ENCODE measurements around the gene TMEM222.

Gene TMEM222

DNA sequence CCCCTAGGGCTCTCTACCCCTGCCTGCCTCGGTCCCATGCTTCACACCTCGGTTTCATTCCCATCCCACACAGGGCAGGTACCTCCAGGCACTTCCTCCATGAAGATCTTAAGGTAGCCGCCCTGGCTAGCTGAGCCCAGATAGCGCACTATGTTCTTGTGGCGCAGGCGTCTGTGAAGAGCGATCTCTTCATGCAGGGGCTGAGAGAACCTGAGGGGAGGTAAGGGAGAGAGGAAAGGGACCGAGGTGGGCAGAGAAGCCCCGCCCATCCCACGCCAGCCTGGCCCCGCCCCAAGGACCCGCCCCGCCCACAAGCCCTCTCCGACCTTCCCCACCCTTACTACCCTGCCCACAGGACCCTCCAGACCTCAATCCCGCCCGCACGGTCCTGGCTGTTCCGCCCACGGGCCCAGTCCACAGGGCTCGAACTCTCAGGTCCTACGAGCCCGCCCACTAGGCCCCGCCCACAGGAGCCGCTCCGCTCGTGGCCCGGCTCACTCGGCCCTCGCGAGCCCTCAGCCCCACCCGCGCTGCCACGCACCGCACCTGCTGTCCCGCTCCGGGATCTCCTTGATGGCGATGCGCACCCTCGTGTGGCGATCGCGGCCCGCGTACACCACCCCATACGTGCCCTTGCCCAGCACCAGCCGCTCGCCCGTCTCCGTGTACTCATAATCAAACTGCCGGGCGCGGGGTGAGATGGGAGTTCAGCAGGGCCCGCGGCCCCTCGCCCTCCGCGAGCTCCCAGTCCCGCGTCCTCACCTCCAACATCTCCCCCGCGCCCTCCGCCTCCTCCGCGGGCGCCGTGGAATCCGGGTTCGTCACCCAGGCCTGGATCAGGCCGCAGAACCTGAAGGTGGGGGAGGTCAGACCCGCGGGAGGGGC, 38.4 kb downstream of the TMEM222 start:
- no peak for DNase-seq

DNA sequence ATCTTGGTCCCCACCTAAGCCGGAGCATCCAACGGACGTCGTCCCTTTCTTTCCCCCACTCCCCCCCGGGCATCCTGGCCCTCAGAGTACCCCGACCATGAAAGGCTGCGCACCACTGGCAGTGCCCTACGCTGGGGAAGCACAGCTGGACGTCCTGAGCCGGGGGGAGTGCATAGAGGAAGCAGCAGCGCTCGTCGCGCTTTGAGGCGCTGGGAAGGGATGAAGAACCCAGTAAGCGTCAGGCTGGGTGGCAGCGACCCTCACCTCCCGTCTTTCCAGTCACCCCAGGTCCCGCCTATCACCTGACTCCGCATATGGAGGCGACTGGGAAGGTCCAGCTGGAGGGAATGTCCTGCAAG, 39.1 kb downstream of the TMEM222 start:
- DNase-seq = no peak

DNA sequence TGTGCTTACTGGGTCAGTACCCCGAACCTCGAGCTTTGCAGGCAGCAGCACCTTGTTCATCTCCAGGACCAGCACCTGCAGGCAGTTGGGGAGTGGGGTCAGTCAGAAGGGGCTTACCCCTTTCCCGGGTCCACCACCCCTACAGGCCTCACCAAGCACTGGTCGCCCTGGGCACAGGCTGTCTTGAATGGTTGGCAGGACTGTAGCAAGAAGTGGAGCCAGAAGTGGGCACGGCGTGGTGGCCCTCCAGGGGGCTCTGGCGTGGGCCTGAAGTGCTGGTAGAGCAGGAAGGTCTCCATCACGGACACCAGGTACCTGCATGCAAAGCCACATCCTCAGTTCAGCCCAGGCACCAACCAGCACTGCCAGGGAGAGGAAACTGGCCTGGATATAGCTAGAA, 39.6 kb downstream of the TMEM222 start:
- DNase-seq = no peak

DNA sequence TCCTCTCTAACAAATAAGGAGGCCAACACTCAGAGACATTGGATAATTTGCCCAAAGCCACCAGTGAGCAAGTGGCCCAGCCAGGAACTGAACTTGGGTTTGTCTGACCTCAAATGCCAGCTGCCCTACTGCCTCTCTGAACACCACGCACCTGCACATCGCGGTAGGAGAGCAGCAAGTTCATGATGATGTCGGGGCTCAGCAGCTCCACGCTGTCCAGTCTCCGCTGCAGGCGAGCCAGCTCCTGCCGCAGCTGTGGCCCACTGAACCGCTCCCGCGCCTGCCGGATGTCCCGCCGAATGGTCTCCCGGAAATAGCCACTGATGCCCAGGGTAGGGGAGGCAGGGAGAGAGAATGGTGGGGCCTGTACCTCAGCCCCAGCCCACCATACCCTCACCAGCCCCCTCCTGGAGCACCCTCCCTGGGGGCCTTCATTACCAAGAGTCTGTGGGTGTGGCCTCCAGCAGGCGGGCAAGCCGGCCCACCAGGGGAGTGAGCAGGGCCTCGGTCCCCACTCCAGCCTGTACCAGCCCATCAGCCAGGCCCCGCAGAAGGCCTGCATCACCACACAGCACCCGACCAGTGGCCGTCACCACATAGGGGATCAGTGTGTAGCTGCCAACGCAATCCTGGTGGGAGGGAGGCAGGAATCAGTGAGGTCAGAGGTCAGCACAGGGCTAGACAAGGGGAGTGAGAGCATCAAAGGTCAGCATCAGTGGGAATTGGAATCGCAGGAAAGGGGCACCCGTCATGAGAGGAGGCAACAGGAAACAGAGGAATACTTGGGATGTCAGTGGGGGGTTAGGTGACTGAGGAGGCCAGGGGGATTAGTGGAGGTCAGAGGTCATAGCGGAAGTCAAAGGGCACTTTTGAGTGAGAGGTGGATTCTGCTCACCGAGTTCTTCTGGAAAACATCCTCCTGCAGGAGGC, 42.1 kb downstream of the TMEM222 start:
- no peak for DNase-seq

DNA sequence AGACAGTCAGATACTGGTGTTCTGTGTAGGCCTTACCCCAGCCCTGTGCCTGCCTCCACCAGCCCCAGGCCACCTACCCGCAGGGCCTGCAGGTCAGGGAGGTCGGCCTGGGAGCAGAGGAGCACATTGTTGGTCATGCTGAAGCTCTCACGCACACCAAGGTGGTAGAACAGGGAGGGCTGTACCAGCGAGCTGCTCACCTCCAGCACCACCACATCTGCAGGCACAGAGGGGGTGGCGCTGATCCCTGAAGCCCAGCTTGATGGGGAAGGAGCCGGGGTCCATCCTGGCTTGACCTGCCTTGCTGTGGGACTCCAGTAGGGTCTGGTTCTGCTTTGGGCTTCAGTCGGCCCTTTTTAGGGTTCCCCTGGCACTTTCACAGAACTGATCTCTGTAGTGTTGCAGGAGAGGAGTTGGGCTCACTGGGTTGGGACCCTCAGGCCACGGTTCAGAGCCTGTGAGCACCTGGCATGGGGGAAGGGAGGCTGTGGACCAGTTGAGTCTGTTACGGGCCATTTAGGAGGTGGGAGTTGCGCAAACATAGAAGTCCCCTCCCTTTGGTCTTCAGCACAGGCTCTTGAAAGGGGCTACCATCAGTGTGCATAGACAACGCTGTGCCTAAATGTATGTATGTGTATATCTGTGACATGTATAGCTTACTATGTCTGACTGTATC, 42.9 kb downstream of the TMEM222 start:
- no peak for DNase-seq

DNA sequence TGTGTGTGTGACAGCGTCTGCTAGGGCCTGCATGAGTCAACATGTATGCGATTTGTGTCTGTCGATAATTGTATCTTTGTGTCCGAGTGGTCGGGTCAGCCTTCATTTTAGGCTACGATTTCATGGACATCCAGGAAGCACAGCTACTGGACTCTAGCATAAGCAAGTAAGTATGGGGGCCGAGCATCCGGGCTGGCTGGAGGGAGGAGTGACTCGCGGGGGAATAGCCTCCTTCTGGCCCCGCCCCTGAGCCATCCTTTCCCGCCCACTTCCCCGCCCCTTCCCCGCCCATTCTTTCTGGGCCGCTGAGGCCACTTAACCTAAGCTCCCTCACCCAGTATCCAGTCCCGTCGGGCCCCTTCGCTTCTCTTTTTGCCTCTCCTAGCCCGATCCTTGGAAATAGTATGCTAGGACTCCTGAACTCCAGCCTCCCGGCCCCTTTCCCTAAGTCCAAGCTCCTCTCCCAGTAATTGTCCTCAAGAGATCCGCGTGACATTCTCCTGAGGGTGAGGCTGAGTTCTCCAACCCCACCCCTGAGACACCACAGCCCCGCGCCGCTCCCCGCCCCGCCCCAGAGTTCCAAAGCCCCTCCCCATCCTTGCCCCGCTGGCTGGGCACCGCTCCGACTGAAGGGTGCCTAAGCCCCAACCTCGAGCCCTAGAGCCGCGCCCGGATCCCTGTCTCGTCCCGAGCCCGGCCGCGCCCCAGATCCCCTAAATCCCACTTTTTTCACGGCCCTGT, 43.6 kb downstream of the TMEM222 start:
- DNase-seq = peak; percentile 92

DNA sequence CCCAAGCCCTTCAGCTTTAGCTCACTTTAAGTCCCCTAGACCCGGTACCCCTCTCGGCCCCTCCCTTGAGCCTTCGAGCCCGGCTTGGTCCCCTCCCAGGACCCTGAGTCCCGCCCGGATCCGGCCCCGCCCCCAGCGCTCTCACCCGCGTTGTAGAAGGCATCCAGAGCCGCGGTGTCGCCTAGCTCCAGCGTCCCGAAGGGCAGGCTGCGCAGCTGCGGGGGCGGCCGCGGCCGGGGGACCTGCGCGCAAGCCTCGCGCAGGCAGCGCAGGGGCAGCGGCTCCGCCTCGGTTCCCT, 44.1 kb downstream of the TMEM222 start:
- peak; percentile 62 for DNase-seq

DNA sequence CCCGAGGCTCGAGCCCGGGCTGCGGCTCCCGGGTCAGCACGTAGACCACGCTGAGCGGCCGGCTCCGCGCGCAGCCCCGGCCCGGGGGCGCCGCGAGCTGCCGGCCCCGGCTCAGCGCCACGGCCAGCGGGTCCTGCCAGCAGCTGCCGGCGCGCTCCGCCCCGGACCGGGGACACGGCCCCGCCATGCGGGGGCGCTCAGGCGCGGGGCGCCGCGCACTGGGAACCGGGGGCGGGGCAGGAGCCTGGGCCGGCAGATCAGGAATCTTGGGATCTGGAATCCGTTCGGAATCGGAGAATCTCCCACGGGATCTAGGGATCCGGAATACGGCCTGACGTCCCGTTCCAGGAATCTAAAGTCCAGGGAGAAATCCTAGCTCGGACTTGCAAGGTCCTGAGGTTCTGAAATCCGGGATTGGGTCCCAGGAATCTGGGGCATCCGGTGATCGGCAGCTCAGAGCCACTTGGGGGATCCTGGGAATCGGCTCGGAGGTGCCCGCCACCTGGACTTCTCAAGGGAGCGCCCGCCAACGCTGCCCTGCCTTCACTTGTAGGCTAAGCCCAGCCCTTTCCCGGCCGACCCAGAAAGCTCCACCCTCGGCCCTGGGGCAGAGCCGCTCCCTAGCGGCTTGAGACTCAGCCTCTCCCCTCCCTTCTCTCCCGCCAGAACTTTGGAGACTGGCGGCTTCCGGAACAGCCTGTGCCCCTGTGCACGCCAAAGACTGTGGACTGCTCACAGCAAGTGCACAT, 44.6 kb downstream of the TMEM222 start, which contains the start of gene MAP3K6:
Gene MAP3K6, minus strand, starts transcription at position 551 of the 749 bp plus-strand sequence. Its CDS starts 364 bp downstream, at position 187.
- peak; percentile 74 for DNase-seq

DNA sequence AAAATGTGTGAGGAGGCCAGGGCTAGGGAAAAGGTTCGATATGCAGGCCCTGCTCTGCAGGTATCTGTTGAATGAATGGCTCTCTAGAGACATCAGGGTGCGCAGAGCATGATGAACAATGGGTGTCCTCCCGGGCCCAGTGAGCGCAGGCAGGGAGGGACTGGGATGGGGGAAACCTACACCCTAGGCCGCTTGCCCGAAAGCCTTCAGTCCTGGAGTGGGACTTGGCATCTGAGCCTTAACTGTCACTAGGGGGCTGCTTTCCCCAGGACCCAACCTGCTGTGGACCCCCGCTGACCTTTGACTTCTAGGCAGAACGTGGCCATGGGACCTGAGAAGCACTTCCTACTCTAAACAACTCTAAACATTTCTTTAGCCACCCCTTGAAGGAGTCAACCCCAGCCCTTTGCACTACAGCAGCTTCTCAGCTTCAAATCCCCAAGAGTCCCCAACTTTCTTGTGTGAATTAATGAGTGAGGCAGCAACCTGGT, 45.2 kb downstream of the TMEM222 start:
- DNase-seq = no peak

DNA sequence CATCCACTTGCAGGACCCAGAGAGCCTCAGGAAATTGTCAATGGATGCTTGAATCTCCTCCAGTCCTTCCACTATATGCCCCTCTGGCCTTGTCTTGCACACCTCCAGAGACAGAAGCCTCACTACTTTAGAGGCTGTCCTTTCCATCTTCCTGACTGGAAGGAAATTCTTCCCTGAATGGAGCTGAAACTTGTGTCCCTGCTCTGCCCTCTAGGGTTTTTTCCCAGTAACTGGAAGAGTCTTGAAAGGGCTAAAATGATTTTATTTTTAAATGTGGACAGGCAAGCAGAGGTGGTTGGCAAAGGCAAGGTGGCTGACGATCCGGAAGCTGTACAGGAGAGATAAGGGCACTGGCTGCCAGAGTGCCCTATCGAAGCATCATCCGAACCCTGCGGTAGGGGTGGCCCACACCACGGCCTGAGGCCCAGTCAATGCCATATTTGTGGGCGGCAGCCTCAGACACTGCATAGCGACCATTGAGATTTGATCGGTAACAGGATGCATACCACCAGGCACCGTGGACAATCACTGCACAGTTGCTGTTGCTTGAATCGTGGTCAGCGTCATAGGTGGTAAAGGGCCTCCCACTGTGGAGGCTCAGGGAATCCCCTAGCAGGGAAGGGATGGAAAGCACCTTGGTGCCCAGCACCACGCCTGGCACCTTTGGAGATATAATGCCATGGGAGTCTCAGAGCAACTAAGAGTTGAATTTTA, 47.1 kb downstream of the TMEM222 start:
- peak; percentile 39 for DNase-seq

DNA sequence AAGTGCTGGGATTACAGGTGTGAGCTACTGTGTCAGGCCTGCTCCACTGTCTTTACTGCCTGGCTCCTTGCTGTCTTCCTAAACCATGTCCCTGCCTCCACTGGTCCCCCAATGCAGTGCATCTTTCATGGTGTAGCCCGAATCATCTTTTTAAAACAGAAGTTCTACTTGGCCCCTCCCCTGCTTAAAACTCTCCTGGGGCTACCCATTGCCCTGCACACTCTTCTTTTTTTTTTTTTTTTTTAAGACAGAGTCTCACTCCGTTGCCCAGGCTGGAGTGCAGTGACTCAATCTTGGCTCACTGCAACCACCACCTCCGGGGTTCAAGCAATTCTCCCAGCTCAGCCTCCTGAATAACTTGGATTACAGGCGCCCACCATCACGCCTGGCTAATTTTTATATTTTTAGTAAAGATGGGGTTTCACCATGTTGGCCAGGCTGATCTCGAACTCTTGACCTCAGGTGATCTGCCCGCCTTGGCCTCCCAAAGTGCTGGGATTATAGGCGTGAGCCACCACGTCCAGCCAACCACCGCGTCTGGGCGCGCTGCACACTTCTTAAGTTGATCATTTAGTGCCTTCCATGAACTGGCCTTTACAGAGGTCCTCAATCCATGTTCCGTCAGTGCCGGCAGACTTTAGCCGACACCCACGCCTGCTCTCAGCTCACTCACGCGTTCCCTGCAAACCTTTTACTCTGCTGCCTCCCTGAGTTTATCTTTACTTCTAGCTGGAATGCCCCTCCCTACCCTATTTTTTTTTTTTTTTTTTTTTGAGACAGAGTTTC, 50.3 kb downstream of the TMEM222 start:
- no peak for DNase-seq

DNA sequence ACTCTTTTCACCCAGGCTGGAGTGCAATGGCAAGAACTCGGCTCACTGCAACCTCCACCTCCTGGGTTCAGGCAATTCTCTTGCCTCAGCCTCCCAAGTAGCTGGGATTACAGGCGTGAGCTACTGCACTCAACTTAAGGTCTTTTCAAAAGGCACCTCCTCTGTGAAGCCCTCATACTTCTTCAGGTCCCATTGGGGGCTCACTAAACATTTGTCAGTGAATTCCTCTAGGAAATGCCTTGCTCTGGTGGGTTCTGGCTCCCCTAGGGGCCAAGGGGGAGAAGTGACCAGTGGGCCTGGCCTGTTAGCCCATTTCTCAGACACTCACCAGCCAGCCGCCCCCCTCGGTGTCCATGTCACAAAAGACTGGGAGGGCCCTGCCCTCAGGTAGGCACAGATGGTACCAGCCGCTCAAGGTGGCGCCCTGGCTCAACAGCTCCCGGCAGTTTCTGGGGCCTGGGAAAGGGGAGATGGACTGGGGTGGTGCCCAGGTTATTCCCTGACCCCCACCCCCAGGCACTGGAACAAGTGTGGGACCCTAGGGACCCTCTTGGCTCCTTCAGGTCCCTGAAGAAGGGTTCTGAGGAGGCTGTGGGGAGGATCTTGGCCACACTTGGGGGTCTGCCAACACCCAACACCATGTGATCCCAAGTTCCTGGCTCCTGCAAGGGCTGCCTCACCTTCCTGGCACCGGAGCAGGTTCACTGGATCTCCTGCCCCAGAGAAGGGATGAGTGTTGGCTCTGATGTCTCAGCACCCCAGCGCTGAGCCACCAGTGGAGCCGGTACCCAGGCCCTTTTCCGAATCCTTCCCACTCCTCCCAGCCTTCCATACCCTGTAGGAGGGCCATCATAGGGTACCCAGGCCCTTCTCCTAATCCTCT, 51.1 kb downstream of the TMEM222 start:
- DNase-seq = no peak

DNA sequence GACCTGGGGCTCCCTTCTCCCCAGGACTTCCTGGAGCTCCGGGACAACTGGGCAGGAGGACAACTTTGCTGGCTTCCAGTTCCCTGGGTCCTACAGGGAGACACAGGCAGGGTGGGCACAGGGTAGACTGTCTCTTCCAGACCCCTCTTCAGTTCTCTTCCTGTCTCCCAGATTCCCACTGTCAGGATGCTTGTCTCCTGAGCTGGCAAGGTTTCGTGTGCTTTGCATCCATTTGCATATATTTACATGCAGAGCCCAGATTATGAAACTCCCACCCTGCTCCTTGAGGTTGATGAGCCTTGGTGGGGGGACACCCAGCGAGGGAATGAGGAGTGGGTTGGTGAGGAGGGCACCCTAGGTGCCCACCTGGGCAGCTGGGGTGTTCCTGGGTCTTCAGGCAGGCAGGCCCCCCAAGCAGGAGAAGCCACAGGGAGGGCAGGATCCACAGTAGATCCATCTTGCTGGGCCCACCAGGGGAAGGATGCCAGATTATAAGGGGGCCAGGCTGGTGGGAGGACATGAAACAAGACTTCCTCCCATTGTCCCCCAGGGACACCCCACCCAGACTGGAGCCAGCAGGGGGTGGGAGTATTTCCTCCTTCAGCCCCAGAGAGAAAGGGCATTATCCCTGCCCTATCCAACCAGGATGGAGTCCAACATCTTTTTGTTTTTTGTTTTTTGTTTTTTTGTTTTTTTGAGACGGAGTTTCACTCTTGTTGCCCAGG, 52.6 kb downstream of the TMEM222 start, which contains the start of gene FCN3:
Gene FCN3, minus strand, starts transcription at position 463 of the 725 bp plus-strand sequence. Its CDS starts 6 bp downstream, at position 457.
- no peak for DNase-seq

DNA sequence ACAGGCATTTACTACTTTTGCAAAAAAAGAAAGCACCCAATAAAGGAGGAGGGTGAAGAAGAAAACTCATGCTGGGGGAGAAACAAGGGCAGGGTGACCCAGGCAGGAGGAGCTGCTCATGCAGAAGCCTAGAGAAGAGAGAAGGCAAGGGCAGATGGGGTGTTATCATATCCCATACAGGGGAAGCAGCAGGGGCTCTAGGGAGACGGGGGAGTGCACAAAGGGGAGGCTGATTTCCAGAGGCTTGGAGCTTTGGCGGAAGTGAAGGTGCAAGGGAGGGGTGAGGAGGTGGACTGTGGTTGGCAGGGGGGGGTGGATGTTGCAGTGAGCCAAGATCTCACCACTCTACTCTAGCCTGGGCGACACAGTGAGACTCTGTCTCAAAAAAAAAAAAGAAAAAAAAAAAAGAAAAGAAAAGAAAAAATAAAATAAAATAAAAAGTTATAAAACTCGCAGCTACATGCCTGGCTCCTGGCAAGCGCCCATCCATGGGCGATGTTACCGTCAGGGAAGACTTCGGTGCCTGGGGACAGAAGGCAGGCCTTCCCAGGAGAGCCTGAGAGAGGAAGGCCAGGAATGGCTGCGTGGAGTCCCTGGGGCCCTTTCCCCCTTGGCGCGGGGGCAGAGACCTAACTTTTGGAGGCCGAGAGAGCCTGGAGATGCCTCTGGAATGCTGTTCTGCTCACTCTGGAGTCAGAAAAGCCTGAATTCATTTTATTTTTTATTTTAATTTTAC, 56.0 kb downstream of the TMEM222 start:
- DNase-seq = no peak

DNA sequence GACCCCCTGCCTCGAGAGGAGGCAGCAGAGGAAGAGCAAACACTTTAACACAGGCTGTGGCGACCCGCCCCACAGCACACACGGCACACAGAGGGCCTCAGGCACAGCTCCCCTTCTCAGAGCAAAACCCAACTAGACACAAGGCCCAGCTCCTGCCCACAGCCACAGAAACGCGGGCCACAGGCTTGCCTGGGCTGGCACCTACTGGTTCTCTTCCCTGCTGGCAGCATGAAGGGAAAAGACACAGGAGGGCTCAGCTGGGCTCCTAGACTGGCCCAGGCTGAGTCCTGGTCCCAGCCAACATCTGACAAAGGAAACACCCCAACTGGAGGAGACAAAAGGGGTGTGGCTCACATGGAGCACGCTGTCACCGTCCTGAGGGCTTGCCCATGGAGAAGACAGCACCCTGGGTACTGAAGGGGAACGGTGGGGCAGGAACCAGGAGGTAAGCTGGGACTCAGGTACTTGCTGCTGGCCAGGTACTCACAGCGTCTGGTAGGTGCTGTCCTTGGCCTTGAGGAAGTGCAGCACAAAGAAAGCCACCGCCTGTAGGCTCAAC, 57.7 kb downstream of the TMEM222 start:
- no peak for DNase-seq

DNA sequence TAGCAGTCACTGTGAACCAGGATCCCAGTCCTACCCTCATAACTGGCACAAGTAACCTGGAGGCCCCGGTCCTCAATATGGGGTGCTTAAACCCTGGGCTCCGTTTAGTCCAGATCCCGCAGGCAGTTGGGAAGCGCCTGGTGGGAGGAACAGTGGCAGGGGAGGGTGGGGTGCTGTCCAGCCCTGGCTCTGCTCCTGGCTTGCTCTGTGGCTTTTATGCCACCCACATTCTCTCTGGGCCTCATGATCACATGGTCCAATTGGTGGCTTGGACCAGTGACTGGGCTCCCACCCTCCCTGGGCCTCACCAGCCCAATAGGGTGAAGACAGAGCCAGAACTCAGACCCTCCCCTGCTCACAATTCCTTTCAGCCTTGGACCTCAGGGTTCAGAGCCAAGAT, 58.3 kb downstream of the TMEM222 start:
- no peak for DNase-seq

Measured in HCEC 1CT (cell line).